SK-N-SH (cell line): ENCODE measurements around the gene PCBP3. TPM values are rescaled to one million over a fixed set of nuclear protein-coding genes. Genes with fewer than 3 reads are reported as not detected.

Experiments
- CTCF ChIA-PET: fragments of 300-600, 350-600 bp; formaldehyde crosslinking; extraction: SDS; loops from one replicate; lab custom pipeline; 2021; lab: Yijun Ruan, JAX
- POLR2A ChIA-PET: fragments of 350-600 bp; sonication (Branson Sonifier 250); formaldehyde crosslinking; extraction: SDS; loops from one replicate; lab custom pipeline; 2020; ENCODE audit warnings: antibody characterized with exemption, inconsistent platforms; lab: Yijun Ruan, JAX
- DNase-seq: peaks from one replicate; pipeline ENCODE4 v3.0.0; 2012
- H2AFZ ChIP-seq: fragments of 200-600 bp; sonication (generic); 2 replicates; pipeline ENCODE4 v1.8.1; 2016; ENCODE audit warnings: antibody characterized with exemption, mild to moderate bottlenecking, low read depth
- H3F3A ChIP-seq: fragments of 200-600 bp; sonication (generic); replicated peaks from 2 replicates; pipeline ENCODE3; 2016; ENCODE audit warnings: antibody characterized with exemption, mild to moderate bottlenecking; ENCODE audit not compliant: insufficient read depth
- H3K27ac ChIP-seq, 2 experiments: fragments of 200-500 bp in 1 of 2; fragments of 200-600 bp in 1 of 2; sonication (Bioruptor generic) in 1 of 2; sonication (generic), shearing (Covaris generic) in 1 of 2; 2 replicates each; pipeline versions ENCODE4 v1.5.1 to v1.6.1; 2014 to 2016; ENCODE audit warnings: low read depth in 2 of 2, inconsistent platforms in 1 of 2, low read length in 1 of 2, mild to moderate bottlenecking in 1 of 2, mixed read lengths in 1 of 2
- H3K27me3 ChIP-seq: fragments of 200-600 bp; sonication (generic), shearing (Covaris generic); 2 replicates; pipeline ENCODE4 v1.6.1; 2016; ENCODE audit warnings: mixed run types; ENCODE audit not compliant: insufficient read depth
- H3K36me3 ChIP-seq, 2 experiments: fragments of 200-500 bp in 1 of 2; fragments of 200-600 bp in 1 of 2; sonication (Bioruptor generic) in 1 of 2; sonication (generic) in 1 of 2; replicated peaks in 1 of 2; 2 replicates each; pipeline versions ENCODE3 to v1.5.1; 2014 to 2016; ENCODE audit warnings: low read length in 1 of 2, mild to moderate bottlenecking in 1 of 2; ENCODE audit not compliant: insufficient read depth in 2 of 2, control insufficient read depth in 1 of 2
- H3K4me1 ChIP-seq, 2 experiments: fragments of 200-500 bp in 1 of 2; fragments of 200-600 bp in 1 of 2; sonication (Bioruptor generic) in 1 of 2; sonication (generic), shearing (Covaris generic) in 1 of 2; 2 replicates each; pipeline versions ENCODE4 v1.5.1 to v1.6.1; 2014 to 2016; ENCODE audit warnings: low read depth in 1 of 2, low read length in 1 of 2, mixed run types in 1 of 2; ENCODE audit not compliant: insufficient read depth in 2 of 2, control insufficient read depth in 1 of 2
- H3K4me2 ChIP-seq: fragments of 200-600 bp; sonication (generic), shearing (Covaris generic); 2 replicates; pipeline ENCODE4 v1.6.1; 2017; ENCODE audit warnings: mixed run types
- H3K4me3 ChIP-seq, 2 experiments: fragments of 200-500 bp in 1 of 2; fragments of 200-600 bp in 1 of 2; sonication (Bioruptor generic) in 1 of 2; sonication (generic), shearing (Covaris generic) in 1 of 2; 2 replicates each; pipeline versions ENCODE4 v1.5.1 to v1.8.1; 2014 to 2016; ENCODE audit warnings: low read depth in 2 of 2, inconsistent platforms in 1 of 2, low read length in 1 of 2, mild to moderate bottlenecking in 1 of 2, mixed read lengths in 1 of 2, moderate library complexity in 1 of 2
- H3K79me2 ChIP-seq: fragments of 200-600 bp; sonication (generic); 2 replicates; pipeline ENCODE4 v1.8.1; 2017; ENCODE audit warnings: mild to moderate bottlenecking; ENCODE audit not compliant: insufficient read depth
- H3K9ac ChIP-seq: fragments of 200-600 bp; sonication (generic); 2 replicates; pipeline ENCODE4 v1.6.1; 2017; ENCODE audit warnings: mixed run types
- H3K9me2 ChIP-seq: fragments of 200-600 bp; sonication (generic); 2 replicates; pipeline ENCODE4 v1.6.1; 2017; ENCODE audit warnings: mixed run types
- H3K9me3 ChIP-seq: fragments of 200-600 bp; sonication (generic); 2 replicates; pipeline ENCODE4 v1.6.1; 2017; ENCODE audit warnings: mixed run types, mild to moderate bottlenecking, moderate library complexity
- H4K20me1 ChIP-seq: fragments of 200-600 bp; sonication (generic); 2 replicates; pipeline ENCODE4 v1.6.1; 2017; ENCODE audit warnings: mild to moderate bottlenecking, mixed run types; ENCODE audit not compliant: insufficient read depth
- CTCF ChIP-seq: fragments of 200-600 bp; sonication (generic); IDR thresholded peaks from 2 replicates; pipeline ENCODE4 v1.6.1; 2017; ENCODE audit warnings: antibody characterized with exemption, mild to moderate bottlenecking, moderate library complexity
- ELF1 ChIP-seq: IDR thresholded peaks from 2 replicates; pipeline ENCODE4 v1.4.0; 2012
- EZH2phosphoT487 ChIP-seq: fragments of 200-600 bp; sonication (generic); IDR thresholded peaks from 2 replicates; pipeline ENCODE4 v1.6.1; 2017; ENCODE audit warnings: low read depth, mixed run types, mild to moderate bottlenecking, antibody characterized with exemption, moderate library complexity, borderline replicate concordance
- FOSL2 ChIP-seq: IDR thresholded peaks from 2 replicates; pipeline ENCODE4 v1.4.0; 2012; ENCODE audit warnings: low read depth, mild to moderate bottlenecking, moderate library complexity, borderline replicate concordance
- FOXJ3 ChIP-seq: sonication (generic); formaldehyde crosslinking; IDR thresholded peaks from 2 replicates; pipeline ENCODE4 v1.5.1; 2020; ENCODE audit warnings: mild to moderate bottlenecking, missing genetic modification reagents
- FOXM1 ChIP-seq: IDR thresholded peaks from 2 replicates; pipeline ENCODE4 v1.4.0; 2012; ENCODE audit warnings: low read depth, mild to moderate bottlenecking
- GATA2 ChIP-seq: sonication (generic); formaldehyde crosslinking; IDR thresholded peaks from 2 replicates; pipeline ENCODE4 v1.5.0; 2020; ENCODE audit warnings: mild to moderate bottlenecking, missing genetic modification reagents
- JUND ChIP-seq: IDR thresholded peaks from 2 replicates; pipeline ENCODE4 v1.4.0; 2012
- MXI1 ChIP-seq: IDR thresholded peaks from 2 replicates; pipeline ENCODE4 v1.6.1; 2012; ENCODE audit warnings: mild to moderate bottlenecking, low read depth, low read length, improper control_type of control experiment
- NFIC ChIP-seq: IDR thresholded peaks from 2 replicates; pipeline ENCODE4 v1.4.0; 2012; ENCODE audit warnings: borderline replicate concordance
- NRF1 ChIP-seq: IDR thresholded peaks from 2 replicates; pipeline ENCODE4 v1.6.1; 2012; ENCODE audit warnings: low read depth, mild to moderate bottlenecking, low read length
- PBX3 ChIP-seq: IDR thresholded peaks from 2 replicates; pipeline ENCODE4; 2012
- RAD21 ChIP-seq: IDR thresholded peaks from 2 replicates; pipeline ENCODE4 v1.6.1; 2012; ENCODE audit warnings: mild to moderate bottlenecking, low read length
- RFX5 ChIP-seq: IDR thresholded peaks from 2 replicates; pipeline ENCODE4 v1.6.1; 2012; ENCODE audit warnings: mild to moderate bottlenecking, improper control_type of control experiment, low read length
- TAF1 ChIP-seq: IDR thresholded peaks from 2 replicates; pipeline ENCODE4 v1.6.1; 2012; ENCODE audit warnings: low read depth, mild to moderate bottlenecking, low read length, moderate library complexity, borderline replicate concordance
- TCF12 ChIP-seq: IDR thresholded peaks from 2 replicates; pipeline ENCODE4 v1.4.0; 2012
- ZBTB33 ChIP-seq: IDR thresholded peaks from 2 replicates; pipeline ENCODE4 v1.4.0; 2012; ENCODE audit warnings: low read depth, borderline replicate concordance
- WGBS: methylation state at CpG from one replicate; pipeline ENCODE4 v1.1.6; 2017; ENCODE audit warnings: low lambda C conversion rate; 5-methylcytosine and 5-hydroxymethylcytosine counted together
- polyA plus RNA-seq, 3 experiments: library from polyadenylated mRNA; depleted of rRNA; stranded (reverse); fragments of >200 nt; gene quantifications; 2 replicates each; pipeline ENCODE4 v1.2.3, GENCODE V29; 2012

Gene PCBP3
- polyA plus RNA-seq, 1 of the 3 experiments (the other 2 are of a cell fraction): 9.5 TPM

GRCh38 chr21:45888386-45889009 lies 245.0 kb downstream of the PCBP3 start:
- Histone ChIP-seq H3K27ac (peak overlapping the region in 1 of 2 experiments; percentile 96; a peak in 2 of 4 replicates), H3K9ac (no peak overlapping the region), H3K79me2 (no peaks in the 10 kb centered on the region), H2AFZ (no peak overlapping the region), H3K27me3 (no peaks in the 10 kb centered on the region), H3K9me3 (no peaks in the 10 kb centered on the region), H3K4me1 (peaks cover 0 to 70% of the 10 kb centered on the region in 2 experiments; a peak in 2 of 4 replicates), H3K9me2 (no peaks in the 10 kb centered on the region), H3K4me2 (no peak overlapping the region), H4K20me1 (no peaks in the 10 kb centered on the region; the same call in 1 of the 2 replicates), H3K4me3 (no peak overlapping the region), H3K36me3 (no peaks in the 10 kb centered on the region), H3F3A (no peaks in the 10 kb centered on the region)
- CTCF ChIA-PET: interaction anchor here (0.9 to 2.6 kb wide), 9 partner anchors 9 to 333 kb away, joined by 3 to 22 read pairs (median 4); no protein-coding TSS in a partner anchor
- POLR2A ChIA-PET: interaction anchor here (2.5 kb wide), 1 partner anchor 11 kb away, joined by 23 read pairs; no protein-coding TSS in a partner anchor
- 80% methylated on average over 15 of the region's 18 CpGs for WGBS
- TF ChIP-seq RAD21 (no peak), PBX3 (no peak), RFX5 (no peak), JUND (no peak), ELF1 (no peak), NFIC (no peak), TAF1 (no peak), FOXM1 (no peak), TCF12 (no peak), NRF1 (no peak), CTCF (no peak), MXI1 (no peak), FOXJ3 (CRISPR knock-in tag) (no peak), GATA2 (no peak), FOSL2 (no peak), EZH2phosphoT487 (no peak), ZBTB33 (no peak)
- no peak for DNase-seq
